ENCODE measurements around the gene CALU.

DNA sequence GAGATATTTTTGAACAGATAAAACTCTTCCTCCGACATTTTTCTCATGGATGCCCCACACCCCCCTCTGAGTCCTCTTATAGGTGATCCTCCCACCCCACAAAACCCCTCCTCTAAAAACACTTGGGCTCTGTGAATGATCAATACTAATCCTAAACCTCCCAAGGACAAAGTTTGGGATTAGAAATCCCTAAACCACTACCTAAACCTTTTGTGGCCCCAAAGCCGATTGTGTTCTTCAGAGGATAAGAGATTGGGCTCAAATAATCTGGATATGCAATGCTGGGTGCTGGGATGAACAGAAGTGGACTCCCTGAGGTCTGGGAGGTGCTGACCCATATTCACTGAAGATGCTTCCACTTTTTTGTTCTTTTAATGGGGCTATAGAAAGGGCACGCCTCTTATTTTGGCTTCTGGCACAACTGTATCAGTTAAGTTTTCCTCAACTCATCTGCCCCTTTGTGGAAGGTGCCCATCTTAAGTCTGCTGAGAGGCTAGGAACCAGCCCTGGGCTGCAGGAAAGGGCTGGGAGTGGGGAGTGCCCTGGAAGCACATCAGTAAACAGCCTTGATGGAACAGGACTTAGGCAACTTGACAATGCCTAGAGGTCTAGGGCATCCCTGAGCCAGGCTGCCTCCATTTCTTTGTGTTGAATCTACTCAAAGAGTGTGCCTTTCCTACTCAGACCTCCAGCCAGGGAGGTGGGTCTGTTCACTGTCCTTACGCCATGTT lies 36.8 kb downstream of the CALU start, which contains the start of gene OPN1SW:
- no peak for TF ChIP-seq EP300 (IDR thresholded peaks at IDR 0.05)
- TF ChIP-seq, protein P1, sequence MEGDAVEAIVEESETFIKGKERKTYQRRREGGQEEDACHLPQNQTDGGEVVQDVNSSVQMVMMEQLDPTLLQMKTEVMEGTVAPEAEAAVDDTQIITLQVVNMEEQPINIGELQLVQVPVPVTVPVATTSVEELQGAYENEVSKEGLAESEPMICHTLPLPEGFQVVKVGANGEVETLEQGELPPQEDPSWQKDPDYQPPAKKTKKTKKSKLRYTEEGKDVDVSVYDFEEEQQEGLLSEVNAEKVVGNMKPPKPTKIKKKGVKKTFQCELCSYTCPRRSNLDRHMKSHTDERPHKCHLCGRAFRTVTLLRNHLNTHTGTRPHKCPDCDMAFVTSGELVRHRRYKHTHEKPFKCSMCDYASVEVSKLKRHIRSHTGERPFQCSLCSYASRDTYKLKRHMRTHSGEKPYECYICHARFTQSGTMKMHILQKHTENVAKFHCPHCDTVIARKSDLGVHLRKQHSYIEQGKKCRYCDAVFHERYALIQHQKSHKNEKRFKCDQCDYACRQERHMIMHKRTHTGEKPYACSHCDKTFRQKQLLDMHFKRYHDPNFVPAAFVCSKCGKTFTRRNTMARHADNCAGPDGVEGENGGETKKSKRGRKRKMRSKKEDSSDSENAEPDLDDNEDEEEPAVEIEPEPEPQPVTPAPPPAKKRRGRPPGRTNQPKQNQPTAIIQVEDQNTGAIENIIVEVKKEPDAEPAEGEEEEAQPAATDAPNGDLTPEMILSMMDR (IDR thresholded peaks at IDR 0.05): no peak
